ENCODE measurements around the gene ATRNL1.

DNA sequence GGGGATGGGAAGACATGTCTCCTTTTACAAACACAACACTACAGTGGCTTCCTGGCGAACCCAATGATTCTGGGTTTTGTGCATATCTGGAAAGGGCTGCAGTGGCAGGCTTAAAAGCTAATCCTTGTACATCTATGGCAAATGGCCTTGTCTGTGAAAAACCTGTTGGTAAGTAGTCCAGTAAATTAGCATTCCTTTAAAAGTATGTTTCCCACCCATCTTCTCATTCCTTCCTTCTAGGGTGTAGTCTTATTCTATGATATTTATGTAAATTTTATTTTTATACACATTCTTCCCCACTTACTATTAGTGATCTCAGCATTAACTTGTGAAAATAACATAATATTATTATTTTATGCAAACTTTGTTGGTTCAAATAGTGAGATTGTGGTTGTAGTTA, 206.9 kb downstream of the ATRNL1 start:
- TF ChIP-seq ZNF331 (CRISPR knock-in tag; IDR thresholded peaks at IDR 0.05; ENCODE audit: low read depth), result no peak
- TF ChIP-seq, protein P1, sequence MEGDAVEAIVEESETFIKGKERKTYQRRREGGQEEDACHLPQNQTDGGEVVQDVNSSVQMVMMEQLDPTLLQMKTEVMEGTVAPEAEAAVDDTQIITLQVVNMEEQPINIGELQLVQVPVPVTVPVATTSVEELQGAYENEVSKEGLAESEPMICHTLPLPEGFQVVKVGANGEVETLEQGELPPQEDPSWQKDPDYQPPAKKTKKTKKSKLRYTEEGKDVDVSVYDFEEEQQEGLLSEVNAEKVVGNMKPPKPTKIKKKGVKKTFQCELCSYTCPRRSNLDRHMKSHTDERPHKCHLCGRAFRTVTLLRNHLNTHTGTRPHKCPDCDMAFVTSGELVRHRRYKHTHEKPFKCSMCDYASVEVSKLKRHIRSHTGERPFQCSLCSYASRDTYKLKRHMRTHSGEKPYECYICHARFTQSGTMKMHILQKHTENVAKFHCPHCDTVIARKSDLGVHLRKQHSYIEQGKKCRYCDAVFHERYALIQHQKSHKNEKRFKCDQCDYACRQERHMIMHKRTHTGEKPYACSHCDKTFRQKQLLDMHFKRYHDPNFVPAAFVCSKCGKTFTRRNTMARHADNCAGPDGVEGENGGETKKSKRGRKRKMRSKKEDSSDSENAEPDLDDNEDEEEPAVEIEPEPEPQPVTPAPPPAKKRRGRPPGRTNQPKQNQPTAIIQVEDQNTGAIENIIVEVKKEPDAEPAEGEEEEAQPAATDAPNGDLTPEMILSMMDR (conservative IDR thresholded peaks at IDR 0.05; ENCODE audit: low read depth in 2 of 2), result no peak
- TF ChIP-seq, protein P2, sequence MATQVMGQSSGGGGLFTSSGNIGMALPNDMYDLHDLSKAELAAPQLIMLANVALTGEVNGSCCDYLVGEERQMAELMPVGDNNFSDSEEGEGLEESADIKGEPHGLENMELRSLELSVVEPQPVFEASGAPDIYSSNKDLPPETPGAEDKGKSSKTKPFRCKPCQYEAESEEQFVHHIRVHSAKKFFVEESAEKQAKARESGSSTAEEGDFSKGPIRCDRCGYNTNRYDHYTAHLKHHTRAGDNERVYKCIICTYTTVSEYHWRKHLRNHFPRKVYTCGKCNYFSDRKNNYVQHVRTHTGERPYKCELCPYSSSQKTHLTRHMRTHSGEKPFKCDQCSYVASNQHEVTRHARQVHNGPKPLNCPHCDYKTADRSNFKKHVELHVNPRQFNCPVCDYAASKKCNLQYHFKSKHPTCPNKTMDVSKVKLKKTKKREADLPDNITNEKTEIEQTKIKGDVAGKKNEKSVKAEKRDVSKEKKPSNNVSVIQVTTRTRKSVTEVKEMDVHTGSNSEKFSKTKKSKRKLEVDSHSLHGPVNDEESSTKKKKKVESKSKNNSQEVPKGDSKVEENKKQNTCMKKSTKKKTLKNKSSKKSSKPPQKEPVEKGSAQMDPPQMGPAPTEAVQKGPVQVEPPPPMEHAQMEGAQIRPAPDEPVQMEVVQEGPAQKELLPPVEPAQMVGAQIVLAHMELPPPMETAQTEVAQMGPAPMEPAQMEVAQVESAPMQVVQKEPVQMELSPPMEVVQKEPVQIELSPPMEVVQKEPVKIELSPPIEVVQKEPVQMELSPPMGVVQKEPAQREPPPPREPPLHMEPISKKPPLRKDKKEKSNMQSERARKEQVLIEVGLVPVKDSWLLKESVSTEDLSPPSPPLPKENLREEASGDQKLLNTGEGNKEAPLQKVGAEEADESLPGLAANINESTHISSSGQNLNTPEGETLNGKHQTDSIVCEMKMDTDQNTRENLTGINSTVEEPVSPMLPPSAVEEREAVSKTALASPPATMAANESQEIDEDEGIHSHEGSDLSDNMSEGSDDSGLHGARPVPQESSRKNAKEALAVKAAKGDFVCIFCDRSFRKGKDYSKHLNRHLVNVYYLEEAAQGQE (IDR thresholded peaks at IDR 0.05; ENCODE audit: unreplicated experiment), result no peak

All from GM23338 (cell line).